Panc1 (cell line): ENCODE measurements around the gene GDPD3.

Experiments
- POLR2AphosphoS5 ChIP-seq: IDR thresholded peaks from 2 replicates; pipeline ENCODE4 v1.6.1; 2012; ENCODE audit warnings: mild to moderate bottlenecking, low read depth, low read length, moderate library complexity
- SIN3A ChIP-seq: IDR thresholded peaks from 2 replicates; pipeline ENCODE4 v1.6.1; 2012; ENCODE audit warnings: low read depth, mild to moderate bottlenecking, low read length, moderate library complexity, borderline replicate concordance; ENCODE audit not compliant: insufficient read depth
- TF ChIP-seq, protein P1 (sequence below): fragments of 450-650 bp; IDR thresholded peaks from 2 replicates; pipeline ENCODE4 v1.5.1; 2017; ENCODE audit warnings: mild to moderate bottlenecking

DNA sequence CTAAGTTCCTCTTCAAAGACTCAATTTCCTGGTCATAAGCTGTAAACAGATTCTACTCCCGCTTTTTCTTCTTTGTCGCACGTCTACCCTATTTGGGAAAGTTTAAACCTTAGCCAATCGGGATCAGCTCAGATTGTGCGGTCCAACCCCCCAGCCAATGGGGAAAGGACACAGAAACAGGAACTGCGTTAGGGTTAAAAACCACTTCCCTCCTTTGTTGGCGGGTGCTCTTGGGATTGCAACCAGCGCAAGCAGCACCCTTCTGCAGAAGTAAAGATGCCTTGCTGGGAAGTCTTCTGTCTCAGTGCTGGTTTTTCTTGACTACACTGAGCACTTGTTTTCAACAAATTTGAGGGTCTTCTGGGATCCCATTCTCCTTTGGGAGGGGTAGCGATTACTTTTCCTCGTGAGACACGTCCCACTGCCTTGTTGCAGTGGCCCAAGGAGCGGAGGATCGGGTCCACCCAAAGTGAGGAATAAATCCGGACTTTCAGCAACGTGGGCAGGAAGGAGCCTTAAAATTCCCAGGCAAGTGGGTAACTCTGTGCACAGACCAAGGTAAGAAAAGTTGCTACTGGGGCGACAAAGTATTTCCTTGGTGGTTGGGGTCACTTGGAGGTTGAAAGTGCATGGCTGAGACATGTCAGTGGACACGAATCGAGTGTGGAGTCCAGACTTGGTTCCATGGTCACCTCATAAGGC, 16.3 kb downstream of the GDPD3 start:
- TF ChIP-seq, protein P1, sequence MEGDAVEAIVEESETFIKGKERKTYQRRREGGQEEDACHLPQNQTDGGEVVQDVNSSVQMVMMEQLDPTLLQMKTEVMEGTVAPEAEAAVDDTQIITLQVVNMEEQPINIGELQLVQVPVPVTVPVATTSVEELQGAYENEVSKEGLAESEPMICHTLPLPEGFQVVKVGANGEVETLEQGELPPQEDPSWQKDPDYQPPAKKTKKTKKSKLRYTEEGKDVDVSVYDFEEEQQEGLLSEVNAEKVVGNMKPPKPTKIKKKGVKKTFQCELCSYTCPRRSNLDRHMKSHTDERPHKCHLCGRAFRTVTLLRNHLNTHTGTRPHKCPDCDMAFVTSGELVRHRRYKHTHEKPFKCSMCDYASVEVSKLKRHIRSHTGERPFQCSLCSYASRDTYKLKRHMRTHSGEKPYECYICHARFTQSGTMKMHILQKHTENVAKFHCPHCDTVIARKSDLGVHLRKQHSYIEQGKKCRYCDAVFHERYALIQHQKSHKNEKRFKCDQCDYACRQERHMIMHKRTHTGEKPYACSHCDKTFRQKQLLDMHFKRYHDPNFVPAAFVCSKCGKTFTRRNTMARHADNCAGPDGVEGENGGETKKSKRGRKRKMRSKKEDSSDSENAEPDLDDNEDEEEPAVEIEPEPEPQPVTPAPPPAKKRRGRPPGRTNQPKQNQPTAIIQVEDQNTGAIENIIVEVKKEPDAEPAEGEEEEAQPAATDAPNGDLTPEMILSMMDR, result no peak
- TF ChIP-seq POLR2AphosphoS5, result no peak
- TF ChIP-seq SIN3A, result no peak
